Left lung (tissue), 10 donors: ENCODE data around the gene CDC73. TPM values are rescaled to one million over a fixed set of nuclear protein-coding genes. Genes with fewer than 3 reads are reported as not detected.

Experiments
- ATAC-seq: fragments of 200-7000 bp; cut with Tn5 transposase; one replicate; pipeline ENCODE4 v1.9.1; 2020; ENCODE audit warnings: moderate library complexity
- DNase-seq, 4 donors: peaks; one replicate each; pipeline ENCODE4 v3.0.0-alpha.2; 2013 to 2020
- H3K27ac ChIP-seq, 2 donors: fragments of 200-600 bp; sonication (generic) in 1 of 2; one replicate each; pipeline versions ENCODE4 v1.5.0 to v1.8.0; 2020 to 2021
- H3K27me3 ChIP-seq, 2 donors: fragments of 200-600 bp; sonication (generic) in 1 of 2; one replicate each; pipeline versions ENCODE4 v1.5.0 to v1.8.0; 2020 to 2021
- H3K36me3 ChIP-seq, 2 donors: fragments of 200-600 bp; sonication (generic) in 1 of 2; one replicate each; pipeline versions ENCODE4 v1.5.0 to v1.8.0; 2020 to 2021
- H3K4me1 ChIP-seq, 2 donors: fragments of 200-600 bp; one replicate each; pipeline ENCODE4 v1.8.0; 2021
- H3K4me3 ChIP-seq, 2 donors: fragments of 200-600 bp; sonication (generic) in 1 of 2; one replicate each; pipeline versions ENCODE4 v1.5.0 to v1.8.0; 2020 to 2021; ENCODE audit warnings: mild to moderate bottlenecking in 1 of 2
- H3K9me3 ChIP-seq, 2 donors: fragments of 200-600 bp; sonication (generic) in 1 of 2; one replicate each; pipeline versions ENCODE4 v1.5.0 to v1.8.0; 2020 to 2021
- intact Hi-C, 2 donors: fragments of 100-400 bp; cut with DNase I; formaldehyde crosslinking; loops; one replicate each; pipeline versions ENCODE4 v1.11.2 to v1.14.2; 2022
- polyA plus RNA-seq, 6 donors: library from polyadenylated mRNA; unstranded; fragments of 120-200 nt; gene quantifications; one replicate each; pipeline ENCODE4 v1.2.1, GENCODE V29; 2013; ENCODE audit not compliant: insufficient read length in 6 of 6
- total RNA-seq, 2 donors: library from RNA; stranded (reverse); fragmentation: NEBNext Ultra II Directional; extraction: Animal tissue kit (Norgen Biotek cat#: 25700); gene quantifications; one replicate each; pipeline ENCODE4 v1.2.1, GENCODE V29; 2021
- TF ChIP-seq, protein P1 (sequence below), 2 donors: fragments of 200-600 bp; sonication (generic) in 1 of 2; IDR thresholded peaks; one replicate each; pipeline versions ENCODE4 v1.5.0 to v1.8.0; 2021; ENCODE audit warnings: antibody characterized with exemption in 2 of 2
- donor health status: DM: no; HTN: yes; CAD: no.
- donor health status: DM: no; HTN: no; CAD: no.

CDC73 gene
- total and polyA plus RNA-seq, 8 donors: 45.2 to 56.4 (median 53.2) TPM

DNA sequence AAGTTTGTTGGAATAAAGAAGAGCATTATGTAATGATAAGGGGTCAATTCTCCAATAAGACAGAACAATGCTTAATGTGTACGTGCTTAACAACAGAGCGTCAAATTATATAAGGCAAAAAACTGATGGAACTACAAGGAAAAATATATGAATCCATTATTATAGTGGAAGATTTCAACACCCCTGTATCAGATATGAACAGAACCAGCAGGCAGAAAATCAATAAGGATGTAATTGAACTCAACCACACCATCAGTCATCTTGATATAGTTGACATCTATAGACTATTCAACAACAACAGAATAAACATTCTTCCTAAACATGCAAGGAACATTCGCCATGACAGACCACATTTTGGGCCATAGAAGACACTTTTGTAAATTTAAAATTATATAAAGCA, 3.6 kb upstream of the CDC73 start:
- ATAC-seq (no peak), DNase-seq (no peak)
- intact Hi-C loops: no loop called here
- H3K4me3 ChIP-seq: no peak overlapping the region
- H3K9me3 ChIP-seq: no peaks in the 10 kb centered on the region
- TF ChIP-seq, protein P1, sequence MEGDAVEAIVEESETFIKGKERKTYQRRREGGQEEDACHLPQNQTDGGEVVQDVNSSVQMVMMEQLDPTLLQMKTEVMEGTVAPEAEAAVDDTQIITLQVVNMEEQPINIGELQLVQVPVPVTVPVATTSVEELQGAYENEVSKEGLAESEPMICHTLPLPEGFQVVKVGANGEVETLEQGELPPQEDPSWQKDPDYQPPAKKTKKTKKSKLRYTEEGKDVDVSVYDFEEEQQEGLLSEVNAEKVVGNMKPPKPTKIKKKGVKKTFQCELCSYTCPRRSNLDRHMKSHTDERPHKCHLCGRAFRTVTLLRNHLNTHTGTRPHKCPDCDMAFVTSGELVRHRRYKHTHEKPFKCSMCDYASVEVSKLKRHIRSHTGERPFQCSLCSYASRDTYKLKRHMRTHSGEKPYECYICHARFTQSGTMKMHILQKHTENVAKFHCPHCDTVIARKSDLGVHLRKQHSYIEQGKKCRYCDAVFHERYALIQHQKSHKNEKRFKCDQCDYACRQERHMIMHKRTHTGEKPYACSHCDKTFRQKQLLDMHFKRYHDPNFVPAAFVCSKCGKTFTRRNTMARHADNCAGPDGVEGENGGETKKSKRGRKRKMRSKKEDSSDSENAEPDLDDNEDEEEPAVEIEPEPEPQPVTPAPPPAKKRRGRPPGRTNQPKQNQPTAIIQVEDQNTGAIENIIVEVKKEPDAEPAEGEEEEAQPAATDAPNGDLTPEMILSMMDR (IDR thresholded peaks at IDR 0.05): no peak
- H3K27me3 ChIP-seq: no peaks in the 10 kb centered on the region
- no peaks in the 10 kb centered on the region for H3K36me3 ChIP-seq
- H3K4me1 ChIP-seq: peaks cover 0 to 8% of the 10 kb centered on the region in 2 donors
- H3K27ac ChIP-seq: no peak overlapping the region

DNA sequence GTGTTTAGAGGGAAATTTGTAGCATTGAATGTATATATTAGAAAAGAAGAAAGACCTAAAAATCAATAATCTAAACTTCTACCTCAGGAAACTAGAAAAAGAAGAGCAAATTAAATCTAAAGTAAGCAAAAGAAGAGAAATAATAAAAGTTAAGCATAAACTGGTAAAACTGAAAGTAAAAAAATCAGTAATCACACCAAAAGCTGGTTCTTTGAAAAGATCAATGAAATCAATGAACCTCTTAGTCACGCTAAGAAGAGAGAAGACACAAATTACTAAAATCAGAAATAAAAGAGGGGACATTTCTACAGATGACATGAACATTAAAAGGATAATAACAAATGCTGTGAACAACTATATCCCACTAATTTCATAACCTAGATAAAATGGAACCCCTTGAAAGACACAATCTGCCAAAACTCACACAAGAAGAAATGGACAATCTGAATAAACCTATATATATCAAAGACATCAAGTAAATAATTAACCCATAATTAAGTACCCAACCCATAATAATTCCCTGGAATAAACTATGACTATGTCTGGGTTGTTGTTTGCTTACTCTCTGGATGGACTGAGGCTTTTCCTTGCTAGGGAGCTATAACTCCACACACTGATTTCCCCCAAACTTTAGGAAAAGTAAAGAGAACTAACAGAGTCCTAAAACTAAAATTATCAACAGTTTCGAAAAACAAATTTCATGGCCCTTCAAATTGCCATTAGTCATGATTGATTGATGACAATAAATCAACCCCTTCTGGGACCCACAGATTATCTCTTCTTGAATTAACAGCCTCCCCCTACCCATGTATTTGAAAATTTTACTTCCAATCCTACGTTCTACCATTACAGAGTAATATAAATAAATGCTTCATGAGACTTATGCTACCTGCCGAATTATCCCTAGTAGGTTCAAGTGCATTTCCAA, 2.8 kb upstream of the CDC73 start:
- DNase-seq (no peak), ATAC-seq (no peak)
- Histone ChIP-seq H3K9me3 (no peaks in the 10 kb centered on the region), H3K4me1 (peaks cover 0 to 17% of the 10 kb centered on the region in 2 donors), H3K36me3 (no peaks in the 10 kb centered on the region), H3K27me3 (no peaks in the 10 kb centered on the region), H3K4me3 (no peak overlapping the region), H3K27ac (no peak overlapping the region)
- TF ChIP-seq, protein P1 (IDR thresholded peaks at IDR 0.05): no peak
- intact Hi-C loops: no loop called here

DNA sequence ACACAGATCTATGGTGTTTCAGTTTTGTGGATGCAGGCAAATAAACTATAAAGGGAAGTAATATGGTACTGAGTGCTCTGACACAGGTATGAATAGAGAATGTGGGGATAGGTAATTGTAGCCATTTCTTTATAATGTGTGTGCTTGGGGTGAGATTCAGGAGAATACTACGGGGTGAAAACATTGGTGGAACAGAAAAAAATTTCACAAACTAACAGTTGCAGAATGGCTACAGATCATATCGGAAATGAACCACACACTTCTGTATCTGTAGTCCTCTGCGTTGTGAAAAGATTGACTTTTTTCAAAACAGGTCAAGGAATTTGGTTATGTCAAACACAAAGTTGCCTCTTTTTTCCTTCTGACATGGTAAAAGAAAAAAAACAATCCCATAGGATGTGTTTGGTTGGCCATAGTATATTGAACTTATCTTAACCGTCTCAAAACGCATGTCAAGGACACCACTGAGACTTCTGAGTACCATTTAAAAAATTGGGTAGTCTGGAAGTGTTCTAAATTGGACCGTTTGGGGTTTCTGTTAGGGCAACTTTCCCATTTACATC, 1.1 kb upstream of the CDC73 start:
- ATAC-seq: no peak
- peaks cover 0 to 11% of the 10 kb centered on the region in 2 donors for H3K36me3 ChIP-seq
- H3K4me3 ChIP-seq: peak overlapping the region; percentile 77 to 80
- H3K27me3 ChIP-seq: no peaks in the 10 kb centered on the region
- H3K9me3 ChIP-seq: no peaks in the 10 kb centered on the region
- H3K4me1 ChIP-seq: peaks cover 0 to 29% of the 10 kb centered on the region in 2 donors
- DNase-seq: no peak
- intact Hi-C loops: no loop called here
- no peak overlapping the region for H3K27ac ChIP-seq
- TF ChIP-seq, protein P1 (IDR thresholded peaks at IDR 0.05): no peak

DNA sequence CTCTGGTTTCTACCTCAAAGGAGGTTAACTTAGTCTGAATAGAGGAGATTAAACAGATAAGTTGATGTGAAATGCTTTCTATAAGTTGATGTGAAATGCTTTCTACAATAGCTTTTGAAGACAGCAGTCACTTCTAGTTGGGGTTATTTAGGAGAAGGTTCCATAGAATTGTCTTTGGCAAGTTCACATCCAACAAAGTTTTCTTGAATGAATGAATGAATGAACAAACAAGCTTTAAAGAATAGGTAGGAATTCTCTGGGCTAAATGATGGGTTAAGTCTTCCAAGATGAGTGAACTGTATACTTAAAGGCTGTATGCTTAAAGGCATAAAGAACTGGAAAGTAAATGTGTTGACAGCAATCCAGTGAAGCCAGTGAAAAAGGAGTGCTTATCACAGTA, 1.9 kb downstream of the CDC73 start:
- Histone ChIP-seq H3K4me1 (peaks cover 0 to 29% of the 10 kb centered on the region in 2 donors), H3K27ac (no peak overlapping the region), H3K4me3 (peak overlapping the region in 1 of 2 donors; percentile 80), H3K36me3 (peaks cover 0 to 22% of the 10 kb centered on the region in 2 donors), H3K9me3 (no peaks in the 10 kb centered on the region), H3K27me3 (no peaks in the 10 kb centered on the region)
- intact Hi-C loops: no loop called here
- ATAC-seq (no peak), DNase-seq (no peak)
- TF ChIP-seq, protein P1 (IDR thresholded peaks at IDR 0.05): no peak

DNA sequence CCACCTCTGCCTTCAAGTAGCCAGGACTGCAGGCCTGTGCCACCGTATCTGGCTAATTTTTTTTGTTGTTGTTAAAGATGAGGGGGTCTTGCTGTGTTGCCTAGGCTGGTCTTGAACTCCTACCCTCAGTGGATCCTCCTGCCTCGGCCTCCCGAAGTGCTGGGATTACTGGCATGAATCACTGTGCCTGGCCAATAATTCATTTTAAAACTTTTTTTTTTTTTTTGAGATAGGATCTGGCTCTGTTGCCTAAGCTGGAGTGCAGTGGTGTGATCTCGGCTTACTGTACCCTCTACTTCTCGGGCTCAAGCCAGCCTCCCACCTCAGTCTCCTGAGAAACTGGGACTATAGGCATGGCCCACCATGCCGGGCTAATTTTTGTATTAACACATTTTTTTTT, 3.5 kb downstream of the CDC73 start:
- Histone ChIP-seq H3K36me3 (peaks cover 0 to 38% of the 10 kb centered on the region in 2 donors), H3K27me3 (no peaks in the 10 kb centered on the region), H3K9me3 (no peaks in the 10 kb centered on the region), H3K27ac (no peak overlapping the region), H3K4me1 (peaks cover 0 to 29% of the 10 kb centered on the region in 2 donors), H3K4me3 (no peak overlapping the region)
- TF ChIP-seq, protein P1 (IDR thresholded peaks at IDR 0.05): no peak
- intact Hi-C loops: no loop called here
- DNase-seq (no peak), ATAC-seq (no peak)
